KMS-11 (cell line): Measurements from ENCODE around the gene HK3.

Source experiments
- H2AFZ ChIP-seq: fragments of 200-600 bp; sonication (generic); 2 replicates; pipeline ENCODE4 v1.6.1; 2016; ENCODE audit warnings: antibody characterized with exemption, mixed run types, low read depth
- H3K27ac ChIP-seq: fragments of 200-600 bp; sonication (generic); 2 replicates; pipeline ENCODE4 v1.6.1; 2016; ENCODE audit warnings: mild to moderate bottlenecking, mixed run types
- H3K27me3 ChIP-seq: fragments of 200-600 bp; sonication (generic); 2 replicates; pipeline ENCODE4 v1.6.1; 2017; ENCODE audit warnings: mild to moderate bottlenecking, low read depth, mixed run types, moderate library complexity; ENCODE audit not compliant: insufficient read depth
- H3K36me3 ChIP-seq: fragments of 200-600 bp; sonication (generic); 2 replicates; pipeline ENCODE4 v1.6.1; 2017; ENCODE audit warnings: mild to moderate bottlenecking, mixed run types; ENCODE audit not compliant: insufficient read depth
- H3K4me1 ChIP-seq: fragments of 200-600 bp; sonication (generic); 2 replicates; pipeline ENCODE4 v1.6.1; 2016; ENCODE audit warnings: mild to moderate bottlenecking, low read depth, mixed run types; ENCODE audit not compliant: poor library complexity, severe bottlenecking
- H3K4me2 ChIP-seq: fragments of 200-600 bp; sonication (generic); 2 replicates; pipeline ENCODE4 v1.7.0; 2016; ENCODE audit warnings: mild to moderate bottlenecking, mixed run types
- H3K4me3 ChIP-seq: fragments of 200-600 bp; sonication (generic); IDR thresholded peaks from 2 replicates; pipeline ENCODE4 v1.6.1; 2017; ENCODE audit warnings: low read depth, low read length, mixed read lengths; ENCODE audit not compliant: insufficient read depth
- H3K79me2 ChIP-seq: fragments of 200-600 bp; sonication (generic); 2 replicates; pipeline ENCODE4 v1.6.1; 2016; ENCODE audit warnings: low read depth, mixed run types; ENCODE audit not compliant: insufficient read depth
- H3K9ac ChIP-seq: fragments of 200-600 bp; sonication (generic); 2 replicates; pipeline ENCODE4 v1.6.1; 2016; ENCODE audit warnings: mild to moderate bottlenecking, mixed run types
- H4K20me1 ChIP-seq: fragments of 200-600 bp; sonication (generic); 2 replicates; pipeline ENCODE4 v1.6.1; 2016; ENCODE audit warnings: mild to moderate bottlenecking, mixed run types; ENCODE audit not compliant: insufficient read depth
- TF ChIP-seq, protein P1 (sequence below): fragments of 200-600 bp; sonication (generic); conservative IDR thresholded peaks from 2 replicates; pipeline ENCODE4 v1.6.1; 2017; ENCODE audit warnings: low read depth, mild to moderate bottlenecking, antibody characterized with exemption, low read length, moderate library complexity, mixed read lengths

HK3 gene

GRCh38 chr5:176900780-176901204 is 1.6 kb upstream of the HK3 start:
- Histone ChIP-seq H3K9ac (no peak overlapping the region), H4K20me1 (no peaks in the 10 kb centered on the region), H2AFZ (no peak overlapping the region), H3K79me2 (no peaks in the 10 kb centered on the region), H3K27ac (no peak overlapping the region), H3K4me3 (no peak overlapping the region), H3K4me2 (no peak overlapping the region), H3K4me1 (no peaks in the 10 kb centered on the region), H3K36me3 (no peaks in the 10 kb centered on the region), H3K27me3 (no peaks in the 10 kb centered on the region)
- TF ChIP-seq, protein P1, sequence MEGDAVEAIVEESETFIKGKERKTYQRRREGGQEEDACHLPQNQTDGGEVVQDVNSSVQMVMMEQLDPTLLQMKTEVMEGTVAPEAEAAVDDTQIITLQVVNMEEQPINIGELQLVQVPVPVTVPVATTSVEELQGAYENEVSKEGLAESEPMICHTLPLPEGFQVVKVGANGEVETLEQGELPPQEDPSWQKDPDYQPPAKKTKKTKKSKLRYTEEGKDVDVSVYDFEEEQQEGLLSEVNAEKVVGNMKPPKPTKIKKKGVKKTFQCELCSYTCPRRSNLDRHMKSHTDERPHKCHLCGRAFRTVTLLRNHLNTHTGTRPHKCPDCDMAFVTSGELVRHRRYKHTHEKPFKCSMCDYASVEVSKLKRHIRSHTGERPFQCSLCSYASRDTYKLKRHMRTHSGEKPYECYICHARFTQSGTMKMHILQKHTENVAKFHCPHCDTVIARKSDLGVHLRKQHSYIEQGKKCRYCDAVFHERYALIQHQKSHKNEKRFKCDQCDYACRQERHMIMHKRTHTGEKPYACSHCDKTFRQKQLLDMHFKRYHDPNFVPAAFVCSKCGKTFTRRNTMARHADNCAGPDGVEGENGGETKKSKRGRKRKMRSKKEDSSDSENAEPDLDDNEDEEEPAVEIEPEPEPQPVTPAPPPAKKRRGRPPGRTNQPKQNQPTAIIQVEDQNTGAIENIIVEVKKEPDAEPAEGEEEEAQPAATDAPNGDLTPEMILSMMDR, result no peak

DNA sequence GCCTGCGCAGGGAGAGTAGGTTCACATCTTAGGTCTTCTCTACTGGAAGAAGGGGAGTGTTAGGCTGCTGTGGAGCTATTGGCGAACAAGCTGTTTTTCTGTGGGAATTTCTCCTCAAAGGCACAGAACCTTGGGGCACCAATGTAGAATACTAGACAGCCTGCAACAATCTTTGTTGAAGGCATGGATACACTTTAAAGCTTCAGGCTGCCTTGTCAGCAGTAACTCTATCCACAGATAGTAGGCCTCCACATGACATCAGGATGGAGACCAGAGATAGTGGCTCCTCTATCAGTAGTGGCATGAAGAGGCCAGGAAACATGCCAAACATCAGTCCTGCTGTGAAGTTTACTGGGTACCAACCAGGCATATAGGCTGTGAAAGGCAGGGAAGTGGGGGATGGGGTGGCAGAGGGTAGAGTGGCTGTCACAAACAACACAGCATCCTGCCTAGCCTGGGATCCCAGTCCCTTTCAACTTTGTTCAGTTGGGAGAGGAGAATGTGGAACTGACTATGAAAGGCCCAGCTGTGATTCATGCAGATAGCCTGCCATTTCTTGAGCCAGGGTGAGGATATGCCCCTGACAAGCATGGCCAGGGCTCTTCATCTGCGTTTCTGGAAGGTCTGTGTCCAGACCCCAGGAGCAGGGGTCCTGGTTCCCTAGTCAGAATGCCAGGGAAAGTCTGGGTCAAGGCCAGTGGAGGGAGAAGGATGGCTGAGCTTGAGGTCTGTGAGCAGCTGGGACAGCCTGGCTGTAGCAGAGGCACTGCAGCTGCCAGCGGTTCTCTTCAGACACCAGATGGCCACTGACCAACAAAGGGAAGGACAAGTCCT is 1.0 kb upstream of the HK3 start:
- H3K27ac ChIP-seq, result no peak overlapping the region
- no peaks in the 10 kb centered on the region for H3K36me3 ChIP-seq
- no peak overlapping the region for H3K4me2 ChIP-seq
- H3K4me3 ChIP-seq, result no peak overlapping the region
- H3K79me2 ChIP-seq, result no peaks in the 10 kb centered on the region
- TF ChIP-seq, protein P1, result no peak
- H3K4me1 ChIP-seq, result no peaks in the 10 kb centered on the region
- H3K27me3 ChIP-seq, result no peaks in the 10 kb centered on the region
- H2AFZ ChIP-seq, result no peak overlapping the region
- no peak overlapping the region for H3K9ac ChIP-seq
- H4K20me1 ChIP-seq, result no peaks in the 10 kb centered on the region

- Histone ChIP-seq H3K27me3 (no peaks in the 10 kb centered on the region), H3K9ac (no peak overlapping the region), H3K4me3 (no peak overlapping the region), H3K4me2 (no peak overlapping the region), H4K20me1 (no peaks in the 10 kb centered on the region), H3K36me3 (no peaks in the 10 kb centered on the region), H2AFZ (no peak overlapping the region), H3K79me2 (no peaks in the 10 kb centered on the region), H3K4me1 (no peaks in the 10 kb centered on the region), H3K27ac (no peak overlapping the region)
- TF ChIP-seq, protein P1, result no peak
Observed at GRCh38 chr5:176897263-176897662, 1.9 kb downstream of the HK3 start.

DNA sequence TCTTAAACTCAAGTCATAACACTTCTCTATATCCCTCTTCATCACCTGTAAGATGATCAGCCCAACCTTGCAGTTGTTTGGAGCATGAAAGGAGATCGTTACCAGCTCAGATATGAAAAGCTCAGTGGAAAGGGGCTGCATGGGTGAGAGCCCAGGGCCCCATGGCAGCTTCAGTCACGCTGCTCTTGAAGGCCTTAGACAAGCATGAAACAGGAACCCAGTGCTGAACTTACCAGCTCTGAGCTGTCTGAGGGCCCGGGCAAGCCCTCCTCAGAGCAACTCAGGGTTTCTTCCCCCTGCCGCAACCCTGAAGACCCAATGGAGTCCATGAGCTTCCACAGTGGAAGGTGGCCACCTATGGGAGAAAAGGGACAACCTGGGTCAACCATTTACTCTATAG is 3.3 kb downstream of the HK3 start:
- no peaks in the 10 kb centered on the region for H4K20me1 ChIP-seq
- no peaks in the 10 kb centered on the region for H3K79me2 ChIP-seq
- no peak overlapping the region for H3K9ac ChIP-seq
- no peak overlapping the region for H3K4me3 ChIP-seq
- no peak overlapping the region for H3K4me2 ChIP-seq
- TF ChIP-seq, protein P1, result no peak
- H3K27ac ChIP-seq, result no peak overlapping the region
- no peaks in the 10 kb centered on the region for H3K27me3 ChIP-seq
- H3K36me3 ChIP-seq, result no peaks in the 10 kb centered on the region
- no peaks in the 10 kb centered on the region for H3K4me1 ChIP-seq
- H2AFZ ChIP-seq, result no peak overlapping the region
